Vagina (tissue), 2 donors: Measurements from ENCODE around the gene TMEM63B.

Source experiments
- POLR2A ChIP-seq, 2 donors: fragments of 450-650 bp; IDR thresholded peaks; one replicate each; pipeline ENCODE4 v1.6.1; 2017; ENCODE audit warnings: antibody characterized with exemption in 2 of 2, mild to moderate bottlenecking in 2 of 2, moderate library complexity in 2 of 2
- POLR2AphosphoS5 ChIP-seq, 2 donors: sonication (generic); formaldehyde crosslinking; IDR thresholded peaks; one replicate each; pipeline ENCODE4 v1.9.0; 2017; ENCODE audit warnings: antibody characterized with exemption in 2 of 2, mild to moderate bottlenecking in 2 of 2, low read depth in 1 of 2; ENCODE audit not compliant: insufficient read depth in 1 of 2
- TF ChIP-seq, protein P1 (sequence below), 3 experiments: fragments of 450-650 bp in 2 of 3; fragments of 200-600 bp in 1 of 3; sonication (generic) in 1 of 3; IDR thresholded peaks; one replicate each; pipeline ENCODE4 v1.5.1; 2017 to 2019; ENCODE audit warnings: antibody characterized with exemption in 3 of 3, mild to moderate bottlenecking in 2 of 3, moderate library complexity in 2 of 3

DNA sequence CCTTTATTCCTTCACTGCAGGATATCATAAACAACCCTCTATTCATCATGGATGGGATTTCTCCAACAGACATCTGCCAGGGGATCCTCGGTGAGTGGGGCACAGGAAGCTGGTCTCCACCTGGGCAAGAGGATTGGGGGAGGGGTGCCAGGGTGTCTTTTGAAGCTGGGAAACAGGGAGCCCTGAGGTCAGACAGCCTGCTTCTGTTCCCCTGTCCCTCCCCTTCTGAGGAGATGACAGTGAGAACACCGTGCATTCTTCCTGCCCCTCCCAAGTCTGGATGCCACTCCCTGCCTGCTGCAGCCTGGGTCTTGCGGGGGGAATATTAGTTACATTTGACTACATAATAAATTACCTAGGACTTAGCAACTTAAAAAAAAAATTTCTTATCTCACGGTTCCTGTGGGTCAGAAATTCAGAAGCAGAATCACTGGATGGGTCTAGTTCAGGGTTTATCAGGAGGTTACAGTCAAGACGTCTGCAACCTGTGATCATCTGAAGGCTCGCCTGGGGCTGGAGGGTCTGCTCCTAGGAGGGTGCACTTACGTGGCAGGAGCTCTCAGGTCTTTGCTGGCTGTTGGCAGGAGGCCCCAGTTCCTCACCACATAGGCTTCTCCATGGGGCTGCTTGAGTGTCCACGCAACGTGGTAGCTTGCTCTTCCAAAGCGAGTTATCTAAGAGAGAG is 42.7 kb downstream of the TMEM63B start:
- TF ChIP-seq, protein P1, sequence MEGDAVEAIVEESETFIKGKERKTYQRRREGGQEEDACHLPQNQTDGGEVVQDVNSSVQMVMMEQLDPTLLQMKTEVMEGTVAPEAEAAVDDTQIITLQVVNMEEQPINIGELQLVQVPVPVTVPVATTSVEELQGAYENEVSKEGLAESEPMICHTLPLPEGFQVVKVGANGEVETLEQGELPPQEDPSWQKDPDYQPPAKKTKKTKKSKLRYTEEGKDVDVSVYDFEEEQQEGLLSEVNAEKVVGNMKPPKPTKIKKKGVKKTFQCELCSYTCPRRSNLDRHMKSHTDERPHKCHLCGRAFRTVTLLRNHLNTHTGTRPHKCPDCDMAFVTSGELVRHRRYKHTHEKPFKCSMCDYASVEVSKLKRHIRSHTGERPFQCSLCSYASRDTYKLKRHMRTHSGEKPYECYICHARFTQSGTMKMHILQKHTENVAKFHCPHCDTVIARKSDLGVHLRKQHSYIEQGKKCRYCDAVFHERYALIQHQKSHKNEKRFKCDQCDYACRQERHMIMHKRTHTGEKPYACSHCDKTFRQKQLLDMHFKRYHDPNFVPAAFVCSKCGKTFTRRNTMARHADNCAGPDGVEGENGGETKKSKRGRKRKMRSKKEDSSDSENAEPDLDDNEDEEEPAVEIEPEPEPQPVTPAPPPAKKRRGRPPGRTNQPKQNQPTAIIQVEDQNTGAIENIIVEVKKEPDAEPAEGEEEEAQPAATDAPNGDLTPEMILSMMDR (IDR thresholded peaks at IDR 0.05): no peak
- no peak for TF ChIP-seq POLR2AphosphoS5 (IDR thresholded peaks at IDR 0.05; ENCODE audit: insufficient read depth in 1 of 2, low read depth in 1 of 2)
- no peak for TF ChIP-seq POLR2A (IDR thresholded peaks at IDR 0.05)
